ENCODE data around the gene MGAT4B. TPM values are rescaled to one million over a fixed set of nuclear protein-coding genes. Genes with fewer than 3 reads are reported as not detected.

Gene MGAT4B
- total and polyA plus RNA-seq, 2 donors (not counting 1 experiment from before 2014, with no cell fraction given) = 157 to 172 TPM

GRCh38 chr5:179798771-179799643 is 7.7 kb downstream of the MGAT4B start:
- no peak overlapping the region for H3K4me3 ChIP-seq (replicated peaks in 1 of 4; ENCODE audit: control extremely low read depth in 1 of 4, insufficient read depth in 1 of 4, low read depth in 3 of 4, low read length in 4 of 4)
- DNase-seq (ENCODE audit: low read depth in 2 of 2) = no peak
- no peak for TF ChIP-seq CTCF (conservative IDR thresholded peaks at IDR 0.05 in 1 of 2, IDR thresholded peaks at IDR 0.05 in 1 of 2; ENCODE audit: low read depth in 1 of 2, low read length in 2 of 2)
- TF ChIP-seq EZH2 (IDR thresholded peaks at IDR 0.05; ENCODE audit: low read length, missing control alignments) = no peak
- H4K20me1 ChIP-seq (ENCODE audit: control insufficient read depth, extremely low read depth, insufficient read depth, low read length) = no peaks in the 10 kb centered on the region
- peaks cover 4% of the 10 kb centered on the region for H3K4me1 ChIP-seq (ENCODE audit: control insufficient read depth, extremely low read depth, insufficient read depth, low read length)
- H2AFZ ChIP-seq (ENCODE audit: low read length) = no peak overlapping the region
- no peak overlapping the region for H3K4me2 ChIP-seq (ENCODE audit: extremely low read depth, insufficient read depth, low read length)
- no peak overlapping the region for H3K9ac ChIP-seq (ENCODE audit: insufficient read depth, low read length)
- no peak overlapping the region for H3K27ac ChIP-seq (ENCODE audit: insufficient read depth, low read length)
- H3K79me2 ChIP-seq (ENCODE audit: control insufficient read depth, insufficient read depth, low read length) = peaks cover 22% of the 10 kb centered on the region
- H3K36me3 ChIP-seq (ENCODE audit: control insufficient read depth, insufficient read depth, low read length) = peaks cover 37% of the 10 kb centered on the region
- no peaks in the 10 kb centered on the region for H3K27me3 ChIP-seq (ENCODE audit: control insufficient read depth, insufficient read depth, low read length)
- H3K9me3 ChIP-seq (ENCODE audit: control insufficient read depth, insufficient read depth, low read depth, low read length) = no peaks in the 10 kb centered on the region

GRCh38 chr5:179798144-179798770 is 8.4 kb downstream of the MGAT4B start:
- TF ChIP-seq EZH2 (IDR thresholded peaks at IDR 0.05; ENCODE audit: low read length, missing control alignments) (no peak), CTCF (conservative IDR thresholded peaks at IDR 0.05 in 1 of 2, IDR thresholded peaks at IDR 0.05 in 1 of 2; ENCODE audit: low read depth in 1 of 2, low read length in 2 of 2) (no peak)
- no peaks in the 10 kb centered on the region for H4K20me1 ChIP-seq (ENCODE audit: control insufficient read depth, extremely low read depth, insufficient read depth, low read length)

GRCh38 chr5:179797741-179798140 is 8.9 kb downstream of the MGAT4B start:
- no peak overlapping the region for H3K27ac ChIP-seq (ENCODE audit: insufficient read depth, low read length)
- TF ChIP-seq EZH2 (IDR thresholded peaks at IDR 0.05; ENCODE audit: low read length, missing control alignments) (no peak), CTCF (conservative IDR thresholded peaks at IDR 0.05 in 1 of 2, IDR thresholded peaks at IDR 0.05 in 1 of 2; ENCODE audit: low read depth in 1 of 2, low read length in 2 of 2) (no peak)
- no peaks in the 10 kb centered on the region for H3K27me3 ChIP-seq (ENCODE audit: control insufficient read depth, insufficient read depth, low read length)
- no peak overlapping the region for H3K4me2 ChIP-seq (ENCODE audit: extremely low read depth, insufficient read depth, low read length)
- H3K79me2 ChIP-seq (ENCODE audit: control insufficient read depth, insufficient read depth, low read length) = peaks cover 10% of the 10 kb centered on the region
- no peak overlapping the region for H3K4me3 ChIP-seq (replicated peaks in 1 of 4; ENCODE audit: control extremely low read depth in 1 of 4, insufficient read depth in 1 of 4, low read depth in 3 of 4, low read length in 4 of 4)
- H2AFZ ChIP-seq (ENCODE audit: low read length) = no peak overlapping the region
- DNase-seq (ENCODE audit: low read depth in 2 of 2) = no peak
- H4K20me1 ChIP-seq (ENCODE audit: control insufficient read depth, extremely low read depth, insufficient read depth, low read length) = no peaks in the 10 kb centered on the region
- no peak overlapping the region for H3K9ac ChIP-seq (ENCODE audit: insufficient read depth, low read length)
- peaks cover 37% of the 10 kb centered on the region for H3K36me3 ChIP-seq (ENCODE audit: control insufficient read depth, insufficient read depth, low read length)
- H3K9me3 ChIP-seq (ENCODE audit: control insufficient read depth, insufficient read depth, low read depth, low read length) = no peaks in the 10 kb centered on the region
- H3K4me1 ChIP-seq (ENCODE audit: control insufficient read depth, extremely low read depth, insufficient read depth, low read length) = peaks cover 8% of the 10 kb centered on the region

More at GRCh38 chr5:179798144-179798770, 8.4 kb downstream of the MGAT4B start:
- H3K4me3 ChIP-seq (replicated peaks in 1 of 4; ENCODE audit: control extremely low read depth in 1 of 4, insufficient read depth in 1 of 4, low read depth in 3 of 4, low read length in 4 of 4) = no peak overlapping the region
- DNase-seq (ENCODE audit: low read depth in 2 of 2) = no peak
- no peak overlapping the region for H3K4me2 ChIP-seq (ENCODE audit: extremely low read depth, insufficient read depth, low read length)
- no peak overlapping the region for H2AFZ ChIP-seq (ENCODE audit: low read length)
- H3K9me3 ChIP-seq (ENCODE audit: control insufficient read depth, insufficient read depth, low read depth, low read length) = no peaks in the 10 kb centered on the region
- H3K36me3 ChIP-seq (ENCODE audit: control insufficient read depth, insufficient read depth, low read length) = peaks cover 37% of the 10 kb centered on the region
- peaks cover 8% of the 10 kb centered on the region for H3K4me1 ChIP-seq (ENCODE audit: control insufficient read depth, extremely low read depth, insufficient read depth, low read length)
- no peaks in the 10 kb centered on the region for H3K27me3 ChIP-seq (ENCODE audit: control insufficient read depth, insufficient read depth, low read length)
- no peak overlapping the region for H3K27ac ChIP-seq (ENCODE audit: insufficient read depth, low read length)
- peaks cover 15% of the 10 kb centered on the region for H3K79me2 ChIP-seq (ENCODE audit: control insufficient read depth, insufficient read depth, low read length)
- H3K9ac ChIP-seq (ENCODE audit: insufficient read depth, low read length) = no peak overlapping the region

All from fibroblast of lung (primary cell).